PC-9 (cell line): ENCODE results near the gene THAP11.

Experiments used
- EZH2 ChIP-seq: fragments of 200-600 bp; sonication (generic); IDR thresholded peaks from 2 replicates; pipeline ENCODE4 v1.8.0; 2017; ENCODE audit warnings: antibody characterized with exemption, low read depth
- TF ChIP-seq, protein P1 (sequence below): fragments of 200-600 bp; sonication (generic); conservative IDR thresholded peaks from 2 replicates; pipeline ENCODE4 v1.6.1; 2017; ENCODE audit warnings: mixed run types, antibody characterized with exemption, mild to moderate bottlenecking, moderate library complexity

DNA sequence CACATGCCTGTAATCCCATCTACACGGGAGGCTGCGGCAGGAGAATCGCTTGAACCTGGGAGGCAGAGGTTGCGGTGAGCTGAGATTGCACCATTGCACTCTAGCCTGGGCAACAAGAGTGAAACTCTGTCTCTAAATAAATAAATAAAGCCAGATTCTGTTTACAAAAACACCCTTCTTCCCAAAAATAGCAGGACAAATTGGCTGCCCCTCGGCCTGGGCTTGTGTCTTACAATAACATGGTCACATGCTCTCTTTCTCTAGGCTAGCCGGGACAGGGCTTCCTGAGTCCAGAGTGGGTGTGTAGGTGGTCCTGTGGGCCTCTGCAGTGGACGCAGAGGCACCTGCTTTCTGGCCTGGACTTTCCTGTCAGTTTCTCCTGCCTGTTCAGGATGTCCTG, 27.5 kb downstream of the THAP11 start:
- TF ChIP-seq, protein P1, sequence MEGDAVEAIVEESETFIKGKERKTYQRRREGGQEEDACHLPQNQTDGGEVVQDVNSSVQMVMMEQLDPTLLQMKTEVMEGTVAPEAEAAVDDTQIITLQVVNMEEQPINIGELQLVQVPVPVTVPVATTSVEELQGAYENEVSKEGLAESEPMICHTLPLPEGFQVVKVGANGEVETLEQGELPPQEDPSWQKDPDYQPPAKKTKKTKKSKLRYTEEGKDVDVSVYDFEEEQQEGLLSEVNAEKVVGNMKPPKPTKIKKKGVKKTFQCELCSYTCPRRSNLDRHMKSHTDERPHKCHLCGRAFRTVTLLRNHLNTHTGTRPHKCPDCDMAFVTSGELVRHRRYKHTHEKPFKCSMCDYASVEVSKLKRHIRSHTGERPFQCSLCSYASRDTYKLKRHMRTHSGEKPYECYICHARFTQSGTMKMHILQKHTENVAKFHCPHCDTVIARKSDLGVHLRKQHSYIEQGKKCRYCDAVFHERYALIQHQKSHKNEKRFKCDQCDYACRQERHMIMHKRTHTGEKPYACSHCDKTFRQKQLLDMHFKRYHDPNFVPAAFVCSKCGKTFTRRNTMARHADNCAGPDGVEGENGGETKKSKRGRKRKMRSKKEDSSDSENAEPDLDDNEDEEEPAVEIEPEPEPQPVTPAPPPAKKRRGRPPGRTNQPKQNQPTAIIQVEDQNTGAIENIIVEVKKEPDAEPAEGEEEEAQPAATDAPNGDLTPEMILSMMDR: no peak
- TF ChIP-seq EZH2: no peak
